ENCODE data around the gene PLEKHM3. TPM values are rescaled to one million over a fixed set of nuclear protein-coding genes. Genes with fewer than 3 reads are reported as not detected.

PLEKHM3 gene
- total and polyA plus RNA-seq, 2 of the 13 experiments (the other 11 are each of a cell fraction or from before 2014, with no cell fraction given): 4.5 to 4.7 TPM

DNA sequence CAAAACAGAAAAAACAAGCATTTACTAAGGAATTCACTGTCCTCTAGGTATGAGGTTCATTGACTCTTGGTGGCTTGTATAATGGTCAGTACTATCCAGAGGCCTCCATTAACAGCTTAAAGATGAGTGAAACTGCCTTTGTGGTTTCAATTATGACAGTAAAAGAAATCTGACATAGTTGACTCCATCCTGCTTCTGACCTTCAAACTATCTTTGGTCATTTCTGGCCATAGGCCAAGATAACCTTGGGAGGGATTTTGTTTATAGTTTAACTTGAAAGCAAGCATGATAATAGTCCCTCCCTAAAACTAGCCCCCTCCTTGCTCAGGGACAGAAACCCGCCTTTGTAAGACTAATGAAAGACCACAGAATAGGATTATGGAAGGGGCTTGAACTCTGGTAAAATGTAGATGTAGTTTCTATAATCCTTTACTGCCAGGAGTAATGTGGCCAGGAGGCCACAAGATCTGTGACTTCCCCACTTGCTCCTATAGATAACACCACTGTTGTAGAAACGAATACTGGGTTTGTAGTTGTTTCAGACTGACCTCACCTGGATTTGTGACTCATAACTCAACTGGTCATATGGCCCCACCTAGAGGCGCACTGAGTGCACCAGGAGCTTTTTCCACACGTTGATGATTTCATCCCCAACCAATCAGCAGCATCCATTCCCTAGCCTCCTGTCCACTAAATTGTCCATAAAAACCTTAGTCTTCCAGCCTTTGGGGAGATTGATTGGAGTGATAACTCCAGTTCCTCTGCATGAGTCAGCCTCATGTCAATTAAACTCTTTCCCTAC is 8.6 kb upstream of the PLEKHM3 start (continued):
- TF ChIP-seq TIGD3 (CRISPR knock-in tag; IDR thresholded peaks at IDR 0.05; ENCODE audit: borderline replicate concordance) (no peak), ZNF629 (CRISPR knock-in tag; conservative IDR thresholded peaks at IDR 0.05) (no peak), CEBPG (CRISPR knock-in tag; IDR thresholded peaks at IDR 0.05) (peak; percentile 11; the same call in 1 of the 2 replicates), HNF4G (IDR thresholded peaks at IDR 0.05; ENCODE audit: borderline replicate concordance, low read depth, low read length) (no peak), HNF4G (CRISPR knock-in tag; IDR thresholded peaks at IDR 0.05; ENCODE audit: borderline replicate concordance, low read depth) (no peak), ZMYM3 (CRISPR knock-in tag; IDR thresholded peaks at IDR 0.05) (no peak), SP5 (CRISPR knock-in tag; IDR thresholded peaks at IDR 0.05; ENCODE audit: borderline replicate concordance, low read depth) (peak; percentile 49; the same call in 1 of the 2 replicates), SCMH1 (CRISPR knock-in tag; IDR thresholded peaks at IDR 0.05; ENCODE audit: borderline replicate concordance) (no peak), ZBTB42 (CRISPR knock-in tag; IDR thresholded peaks at IDR 0.05) (no peak), FUBP1 (CRISPR knock-in tag; IDR thresholded peaks at IDR 0.05; ENCODE audit: borderline replicate concordance) (no peak; the same call in 1 of the 2 replicates), ZNF234 (CRISPR knock-in tag; conservative IDR thresholded peaks at IDR 0.05) (no peak), ZNF281 (CRISPR knock-in tag; IDR thresholded peaks at IDR 0.05; ENCODE audit: borderline replicate concordance) (no peak), ZFP1 (CRISPR knock-in tag; IDR thresholded peaks at IDR 0.05) (no peak; the same call in 1 of the 2 replicates), GZF1 (CRISPR knock-in tag; IDR thresholded peaks at IDR 0.05) (no peak), ZNF567 (CRISPR knock-in tag; IDR thresholded peaks at IDR 0.05; ENCODE audit: borderline replicate concordance) (no peak)
- TF ChIP-seq, protein P1, sequence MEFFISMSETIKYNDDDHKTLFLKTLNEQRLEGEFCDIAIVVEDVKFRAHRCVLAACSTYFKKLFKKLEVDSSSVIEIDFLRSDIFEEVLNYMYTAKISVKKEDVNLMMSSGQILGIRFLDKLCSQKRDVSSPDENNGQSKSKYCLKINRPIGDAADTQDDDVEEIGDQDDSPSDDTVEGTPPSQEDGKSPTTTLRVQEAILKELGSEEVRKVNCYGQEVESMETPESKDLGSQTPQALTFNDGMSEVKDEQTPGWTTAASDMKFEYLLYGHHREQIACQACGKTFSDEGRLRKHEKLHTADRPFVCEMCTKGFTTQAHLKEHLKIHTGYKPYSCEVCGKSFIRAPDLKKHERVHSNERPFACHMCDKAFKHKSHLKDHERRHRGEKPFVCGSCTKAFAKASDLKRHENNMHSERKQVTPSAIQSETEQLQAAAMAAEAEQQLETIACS (CRISPR knock-in tag; IDR thresholded peaks at IDR 0.05): no peak
- TF ChIP-seq, protein P2, sequence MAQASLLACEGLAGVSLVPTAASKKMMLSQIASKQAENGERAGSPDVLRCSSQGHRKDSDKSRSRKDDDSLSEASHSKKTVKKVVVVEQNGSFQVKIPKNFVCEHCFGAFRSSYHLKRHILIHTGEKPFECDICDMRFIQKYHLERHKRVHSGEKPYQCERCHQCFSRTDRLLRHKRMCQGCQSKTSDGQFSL (CRISPR knock-in tag; IDR thresholded peaks at IDR 0.05): no peak
- TF ChIP-seq, protein P3, sequence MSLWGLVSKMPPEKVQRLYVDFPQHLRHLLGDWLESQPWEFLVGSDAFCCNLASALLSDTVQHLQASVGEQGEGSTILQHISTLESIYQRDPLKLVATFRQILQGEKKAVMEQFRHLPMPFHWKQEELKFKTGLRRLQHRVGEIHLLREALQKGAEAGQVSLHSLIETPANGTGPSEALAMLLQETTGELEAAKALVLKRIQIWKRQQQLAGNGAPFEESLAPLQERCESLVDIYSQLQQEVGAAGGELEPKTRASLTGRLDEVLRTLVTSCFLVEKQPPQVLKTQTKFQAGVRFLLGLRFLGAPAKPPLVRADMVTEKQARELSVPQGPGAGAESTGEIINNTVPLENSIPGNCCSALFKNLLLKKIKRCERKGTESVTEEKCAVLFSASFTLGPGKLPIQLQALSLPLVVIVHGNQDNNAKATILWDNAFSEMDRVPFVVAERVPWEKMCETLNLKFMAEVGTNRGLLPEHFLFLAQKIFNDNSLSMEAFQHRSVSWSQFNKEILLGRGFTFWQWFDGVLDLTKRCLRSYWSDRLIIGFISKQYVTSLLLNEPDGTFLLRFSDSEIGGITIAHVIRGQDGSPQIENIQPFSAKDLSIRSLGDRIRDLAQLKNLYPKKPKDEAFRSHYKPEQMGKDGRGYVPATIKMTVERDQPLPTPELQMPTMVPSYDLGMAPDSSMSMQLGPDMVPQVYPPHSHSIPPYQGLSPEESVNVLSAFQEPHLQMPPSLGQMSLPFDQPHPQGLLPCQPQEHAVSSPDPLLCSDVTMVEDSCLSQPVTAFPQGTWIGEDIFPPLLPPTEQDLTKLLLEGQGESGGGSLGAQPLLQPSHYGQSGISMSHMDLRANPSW (CRISPR knock-in tag; IDR thresholded peaks at IDR 0.05; ENCODE audit: borderline replicate concordance): peak; percentile 51

Measured in HepG2 (cell line).